MG63 (cell line): ENCODE data around the gene MAVS. TPM values are rescaled to one million over a fixed set of nuclear protein-coding genes. Genes with fewer than 3 reads are reported as not detected.
"Not testable (repeated sequence)": the region's sequence is repeated elsewhere in the genome, so short reads cannot be mapped to it uniquely, and the experiment has no call there.

Experiments
- DNase-seq: peaks from one replicate; pipeline ENCODE4 v3.0.0-alpha.2; 2020
- H3K27me3 ChIP-seq: fragments of 250-450 bp; sonication (Bioruptor Pico); 2 replicates; pipeline ENCODE4 v1.5.1; 2020; ENCODE audit warnings: mild to moderate bottlenecking, moderate library complexity
- H3K36me3 ChIP-seq: fragments of 250-450 bp; sonication (Bioruptor Pico); 2 replicates; pipeline ENCODE4 v1.5.1; 2020; ENCODE audit warnings: mild to moderate bottlenecking, moderate library complexity
- H3K4me3 ChIP-seq: fragments of 250-450 bp; sonication (Bioruptor Pico); 2 replicates; pipeline ENCODE4 v1.5.1; 2020; ENCODE audit warnings: mild to moderate bottlenecking, moderate library complexity
- H3K9me3 ChIP-seq: fragments of 250-450 bp; sonication (Bioruptor Pico); 2 replicates; pipeline ENCODE4 v1.5.1; 2020; ENCODE audit warnings: mild to moderate bottlenecking, moderate library complexity
- total RNA-seq: library from RNA; depleted of rRNA; stranded (reverse); fragments of >200 nt; shearing (Covaris generic); gene quantifications from 2 replicates; pipeline ENCODE4 v1.2.3, GENCODE V29; 2014; ENCODE audit warnings: low replicate concordance

MAVS gene
- total RNA-seq, 1 experiment from 2014 or later: 6.2 TPM

- H3K4me3 ChIP-seq: no peak overlapping the region
- no peak for DNase-seq
- H3K9me3 ChIP-seq: no peaks in the 10 kb centered on the region
- H3K27me3 ChIP-seq: no peaks in the 10 kb centered on the region
- H3K36me3 ChIP-seq: peaks cover 27% of the 10 kb centered on the region
Observed at GRCh38 chr20:3865887-3866407, 19.3 kb downstream of the MAVS start.

DNA sequence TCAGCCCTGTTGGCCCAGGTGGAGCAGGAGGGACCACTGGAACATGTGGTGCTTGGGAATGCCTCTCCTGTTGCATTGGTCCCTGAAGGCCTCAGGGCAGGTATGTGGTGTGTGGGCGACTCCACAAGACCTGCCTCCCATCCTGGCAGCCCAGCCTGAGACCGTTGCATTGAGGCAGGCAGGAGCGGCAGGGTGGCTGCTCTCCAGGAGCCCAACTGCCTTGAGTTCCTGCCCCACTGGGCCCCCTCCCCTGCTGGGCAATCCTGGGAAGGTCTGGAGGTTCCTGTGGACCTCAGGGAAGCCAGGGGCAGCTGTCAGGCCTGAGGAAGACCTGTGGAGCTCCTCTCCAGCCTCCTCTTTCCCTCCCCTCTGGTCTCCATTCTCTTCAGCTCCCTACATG lies 19.8 kb downstream of the MAVS start:
- Histone ChIP-seq H3K36me3 (peaks cover 25% of the 10 kb centered on the region), H3K27me3 (no peaks in the 10 kb centered on the region), H3K4me3 (no peak overlapping the region), H3K9me3 (no peaks in the 10 kb centered on the region)
- DNase-seq: no peak

- no peak overlapping the region for H3K4me3 ChIP-seq
- peaks cover 19% of the 10 kb centered on the region for H3K36me3 ChIP-seq
- no peaks in the 10 kb centered on the region for H3K9me3 ChIP-seq
- H3K27me3 ChIP-seq: no peaks in the 10 kb centered on the region
- no peak for DNase-seq
Observed at GRCh38 chr20:3867802-3868201, 21.2 kb downstream of the MAVS start.

DNA sequence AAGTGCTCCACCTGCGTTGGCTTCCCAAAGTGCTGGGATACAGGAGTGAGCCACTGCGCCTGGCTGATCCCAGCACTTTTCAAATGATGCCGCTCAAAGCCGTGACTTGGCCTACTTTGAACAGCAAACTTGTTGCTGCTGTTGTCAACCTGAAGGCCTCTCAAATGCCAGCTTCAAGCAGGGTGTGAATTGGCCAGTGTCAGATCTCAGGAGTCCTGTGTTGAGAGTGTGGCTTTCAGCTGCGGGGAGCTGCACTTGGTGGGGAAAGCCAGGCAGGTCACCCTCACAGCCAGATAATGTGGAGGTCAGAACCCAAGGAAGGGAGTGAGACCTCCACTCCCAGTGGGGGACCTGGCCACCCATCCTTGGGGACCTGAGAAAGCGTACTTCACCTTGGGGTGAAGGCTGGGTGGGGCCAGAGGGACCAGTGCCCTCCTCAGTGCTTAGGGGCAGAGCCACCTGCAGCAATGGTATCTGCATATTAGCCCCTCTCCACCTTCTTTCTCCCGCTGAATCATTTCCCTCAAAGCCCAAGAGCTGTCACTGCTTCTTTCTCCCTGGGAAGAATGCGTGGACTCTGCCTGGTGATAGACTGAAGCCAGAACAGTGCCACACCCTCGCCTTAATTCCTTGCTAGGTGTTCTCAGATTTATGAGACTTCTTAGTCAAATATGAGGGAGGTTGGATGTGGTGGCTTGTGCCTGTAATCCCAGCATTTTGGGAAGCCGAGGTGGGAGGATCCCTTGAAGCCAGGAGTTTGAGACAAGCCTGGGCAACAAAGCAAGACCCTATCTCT lies 23.4 kb downstream of the MAVS start:
- Histone ChIP-seq H3K9me3 (no peaks in the 10 kb centered on the region), H3K4me3 (no peak overlapping the region), H3K36me3 (peaks cover 11% of the 10 kb centered on the region), H3K27me3 (no peaks in the 10 kb centered on the region)
- no peak for DNase-seq

DNA sequence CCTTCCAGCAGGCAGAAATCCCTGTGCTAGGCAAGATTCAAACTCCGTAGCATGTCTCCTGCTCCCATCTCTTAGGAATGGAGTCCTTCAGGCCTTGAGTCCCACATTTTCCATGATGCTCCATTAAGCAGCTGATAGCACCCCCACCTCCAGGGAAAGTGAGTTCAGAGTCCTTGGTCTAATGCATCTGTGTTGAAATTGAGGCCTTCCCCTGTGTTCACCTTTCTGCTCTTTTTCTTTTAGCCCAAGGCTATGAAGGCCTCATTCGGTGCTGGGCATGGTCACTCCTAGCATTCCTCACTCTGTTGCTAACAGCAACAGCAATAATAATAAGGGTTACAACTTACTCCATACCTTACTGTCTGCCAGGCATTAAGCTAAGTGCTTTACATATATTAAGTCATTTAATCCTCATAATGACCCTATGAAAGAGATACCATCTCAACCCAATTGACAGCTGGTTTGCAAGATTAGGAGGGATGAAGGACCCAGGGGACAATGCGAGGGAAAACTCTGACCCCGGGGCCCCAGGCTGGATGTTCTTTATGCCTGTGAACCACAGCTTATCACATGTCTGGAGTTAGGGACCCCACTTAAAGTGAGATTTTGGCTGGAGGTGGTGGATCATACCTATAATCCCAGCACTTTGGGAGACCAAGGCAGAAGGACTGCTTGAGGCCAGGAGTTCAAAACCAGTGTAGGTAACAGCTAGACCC lies 25.1 kb downstream of the MAVS start:
- Histone ChIP-seq H3K27me3 (no peaks in the 10 kb centered on the region), H3K36me3 (peaks cover 11% of the 10 kb centered on the region), H3K4me3 (no peak overlapping the region), H3K9me3 (no peaks in the 10 kb centered on the region)
- no peak for DNase-seq

GRCh38 chr20:3873507-3873906 lies 26.9 kb downstream of the MAVS start:
- no peak for DNase-seq
- H3K9me3 ChIP-seq: no peaks in the 10 kb centered on the region
- no peaks in the 10 kb centered on the region for H3K27me3 ChIP-seq
- H3K4me3 ChIP-seq: no peak overlapping the region
- H3K36me3 ChIP-seq: peaks cover 11% of the 10 kb centered on the region

GRCh38 chr20:3874194-3874844 lies 27.7 kb downstream of the MAVS start:
- no peak for DNase-seq
- Histone ChIP-seq H3K9me3 (no peaks in the 10 kb centered on the region), H3K36me3 (peaks cover 11% of the 10 kb centered on the region), H3K4me3 (no peak overlapping the region), H3K27me3 (no peaks in the 10 kb centered on the region)

- Histone ChIP-seq H3K4me3 (no peak overlapping the region), H3K27me3 (no peaks in the 10 kb centered on the region), H3K36me3 (peaks cover 11% of the 10 kb centered on the region), H3K9me3 (no peaks in the 10 kb centered on the region)
- DNase-seq: no peak
Observed at GRCh38 chr20:3875378-3875974, 28.8 kb downstream of the MAVS start.

DNA sequence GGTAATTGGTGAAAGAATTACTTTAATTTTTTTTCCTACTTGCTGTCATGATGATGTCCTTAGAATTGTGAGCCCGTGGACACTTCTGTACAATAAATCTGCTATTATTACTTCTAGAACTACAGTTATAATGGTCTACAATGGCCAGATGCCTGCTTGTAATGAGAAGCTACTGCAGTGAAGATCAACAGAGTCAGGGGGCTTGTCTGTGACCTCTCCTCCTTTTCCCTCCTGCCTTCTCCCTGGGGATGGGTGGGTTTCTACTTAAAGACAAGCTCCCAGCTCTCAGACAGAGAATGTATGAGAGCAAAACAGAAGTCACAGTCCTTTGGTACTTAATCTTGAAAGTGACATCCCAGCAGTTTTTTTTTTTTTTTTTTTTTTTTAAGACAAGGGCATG lies 29.4 kb downstream of the MAVS start:
- Histone ChIP-seq H3K9me3 (no peaks in the 10 kb centered on the region), H3K4me3 (no peak overlapping the region), H3K36me3 (peaks cover 11% of the 10 kb centered on the region), H3K27me3 (no peaks in the 10 kb centered on the region)
- DNase-seq: no peak

DNA sequence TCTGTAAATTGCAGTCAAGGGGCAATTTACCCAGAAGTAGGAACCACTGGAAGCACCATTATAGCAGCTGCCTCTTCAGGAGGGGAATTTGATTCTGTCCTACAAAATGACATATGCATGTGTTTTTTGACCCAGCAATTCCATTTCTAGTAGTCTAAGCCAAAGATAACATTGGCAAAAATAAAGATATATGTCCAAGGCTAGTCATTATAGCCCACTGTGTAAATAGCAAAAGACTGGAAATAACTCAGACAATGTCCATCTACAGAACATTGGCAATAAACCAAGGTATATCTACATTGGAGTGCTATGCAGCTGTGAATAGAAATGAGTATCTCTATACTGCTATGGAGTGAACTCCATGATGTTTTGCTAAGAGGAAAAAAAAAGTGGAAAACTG lies 30.0 kb downstream of the MAVS start:
- Histone ChIP-seq H3K4me3 (no peak overlapping the region), H3K36me3 (peaks cover 7% of the 10 kb centered on the region), H3K9me3 (no peaks in the 10 kb centered on the region), H3K27me3 (no peaks in the 10 kb centered on the region)
- no peak for DNase-seq

- not testable (repeated sequence) for H3K9me3 ChIP-seq, H3K36me3 ChIP-seq, H3K4me3 ChIP-seq, H3K27me3 ChIP-seq, DNase-seq
Observed at GRCh38 chr20:3878921-3879274, 32.3 kb downstream of the MAVS start.

GRCh38 chr20:3885715-3886114 lies 39.1 kb downstream of the MAVS start:
- Histone ChIP-seq H3K36me3 (peaks cover 3% of the 10 kb centered on the region; the same call in 1 of the 2 replicates), H3K27me3 (no peaks in the 10 kb centered on the region), H3K4me3 (no peak overlapping the region), H3K9me3 (no peaks in the 10 kb centered on the region)
- DNase-seq: no peak

DNA sequence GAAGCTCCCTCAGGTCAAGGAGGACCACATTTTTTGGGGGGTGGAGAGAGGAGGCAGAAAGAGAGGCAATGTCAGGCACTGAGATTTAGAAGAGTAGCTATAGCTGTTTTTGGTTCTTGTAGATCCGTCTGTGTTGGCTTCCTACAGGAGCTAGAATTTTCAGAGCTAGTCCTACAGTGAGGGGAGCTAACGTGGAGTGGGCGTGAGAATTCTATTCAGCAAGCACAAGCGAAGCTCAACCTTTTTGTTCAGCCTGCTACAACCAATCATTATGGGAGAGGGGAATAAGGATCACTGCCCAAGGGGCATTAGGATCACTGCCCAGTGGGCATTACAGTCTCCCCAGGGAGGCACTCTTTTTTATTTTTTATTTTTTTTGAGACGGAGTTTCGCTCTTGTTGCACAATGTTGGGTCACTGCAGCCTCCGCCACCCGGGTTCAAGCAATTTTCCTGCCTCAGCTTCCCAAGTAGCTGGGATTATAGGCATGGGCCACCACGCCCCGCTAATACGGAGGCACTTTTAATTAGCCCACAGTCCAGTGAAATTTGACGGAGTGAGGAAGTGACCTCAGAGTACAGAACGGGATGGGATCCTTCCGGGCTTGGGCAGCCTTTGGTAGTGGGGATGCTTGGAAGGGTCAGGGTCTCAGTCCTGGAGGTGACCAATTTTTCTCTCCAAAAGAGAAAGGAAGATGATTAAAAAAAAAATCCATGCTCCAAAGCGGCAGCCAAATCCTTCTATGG lies 41.4 kb downstream of the MAVS start:
- H3K27me3 ChIP-seq: no peaks in the 10 kb centered on the region
- H3K4me3 ChIP-seq: peak overlapping the region; percentile 86
- no peaks in the 10 kb centered on the region for H3K9me3 ChIP-seq
- peaks cover 14% of the 10 kb centered on the region for H3K36me3 ChIP-seq
- no peak for DNase-seq

DNA sequence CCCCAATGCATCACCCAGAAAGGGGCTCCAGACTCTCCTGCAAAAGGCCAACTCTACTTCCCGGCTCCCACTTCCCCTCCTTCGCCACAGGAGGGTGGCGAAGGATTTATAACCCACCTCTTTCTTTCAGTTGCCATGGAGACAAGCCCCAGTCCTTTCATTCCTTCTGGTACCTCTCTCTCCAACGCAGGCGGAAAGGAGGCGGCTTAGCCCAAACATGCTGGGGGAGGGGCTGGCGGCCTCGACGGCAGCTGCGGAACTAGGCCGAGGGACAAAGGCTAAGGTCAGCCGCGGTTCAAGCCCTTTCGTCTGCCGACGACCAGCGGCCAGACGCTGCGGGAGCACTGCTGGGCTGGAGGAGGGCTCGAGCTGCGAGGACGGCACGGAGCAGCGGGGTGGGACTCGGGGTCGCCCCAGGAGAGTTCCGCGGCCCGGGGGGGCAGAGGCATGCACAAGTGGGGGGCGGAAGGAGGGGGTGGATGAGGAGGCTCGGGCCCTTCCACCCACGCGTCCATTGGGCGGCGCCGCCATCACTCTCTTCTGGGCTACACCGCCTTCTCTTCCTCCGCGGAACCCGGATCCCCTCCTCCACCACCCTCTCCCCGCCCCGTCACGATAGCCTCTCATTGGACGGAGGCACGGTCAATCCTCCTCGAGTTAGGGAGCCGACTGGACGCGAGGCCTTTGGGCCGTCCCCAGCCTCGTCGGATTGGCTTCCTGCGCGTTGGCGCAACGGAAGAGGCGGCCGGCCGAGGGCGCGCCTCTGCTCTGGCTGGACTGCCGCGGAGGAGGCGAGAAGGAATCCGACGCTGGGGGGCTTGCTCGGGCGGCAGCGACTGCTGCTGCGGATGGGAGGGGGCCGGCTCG lies 42.2 kb downstream of the MAVS start, which contains the start of gene PANK2:
PANK2 (plus strand) TSS at position 766 of the 867 bp plus-strand sequence.
- Histone ChIP-seq H3K36me3 (peaks cover 14% of the 10 kb centered on the region), H3K4me3 (peak within 1 kb of the TSS; percentile 86), H3K9me3 (no peaks in the 10 kb centered on the region), H3K27me3 (no peaks in the 10 kb centered on the region)
- peak; percentile 97 for DNase-seq
